K562 (cell line): ENCODE measurements around the gene HIPK2. TPM values are rescaled to one million over a fixed set of nuclear protein-coding genes. Genes with fewer than 3 reads are reported as not detected.

ENCODE experiments used
- ADNP ChIP-seq: fragments of 200-800 bp; sonication (Bioruptor generic); IDR thresholded peaks from 2 replicates; pipeline ENCODE4 v1.6.1; 2016; ENCODE audit warnings: missing genetic modification characterization, missing compliant biosample characterization
- ARID3B ChIP-seq: fragments of 250-450 bp; sonication (Bioruptor Pico); IDR thresholded peaks from 2 replicates; pipeline ENCODE4 v1.4.0; 2020; ENCODE audit warnings: borderline replicate concordance
- EP400 ChIP-seq: fragments of 450-650 bp; IDR thresholded peaks from 2 replicates; pipeline ENCODE4 v1.6.1; 2017; ENCODE audit warnings: antibody characterized with exemption, mild to moderate bottlenecking, moderate library complexity
- MYC ChIP-seq, 2 experiments: fragments of 250-450 bp in 1 of 2; sonication (Bioruptor Pico) in 1 of 2; IDR thresholded peaks; 2 replicates each; pipeline versions ENCODE4 v1.5.1 to v1.6.1; 2012 to 2021; ENCODE audit warnings: low read depth in 2 of 2, borderline replicate concordance in 1 of 2, improper control_type of control experiment in 1 of 2, low read length in 1 of 2, mild to moderate bottlenecking in 1 of 2, moderate library complexity in 1 of 2
- POLR2A ChIP-seq: fragments of 450-650 bp; conservative IDR thresholded peaks from 2 replicates; pipeline ENCODE4 v1.6.1; 2016
- REST ChIP-seq, 2 experiments: fragments of 450-650 bp; formaldehyde crosslinking in 1 of 2; IDR thresholded peaks; 2 replicates each; pipeline versions ENCODE4 v1.4.0 to v1.6.1; 2014 to 2020; ENCODE audit warnings: mild to moderate bottlenecking in 2 of 2, borderline replicate concordance in 1 of 2, low read depth in 1 of 2
- SMARCA4 ChIP-seq: fragments of 450-650 bp; IDR thresholded peaks from 2 replicates; pipeline ENCODE4 v1.6.1; 2016
- STAG1 ChIP-seq: sonication (generic); formaldehyde crosslinking; IDR thresholded peaks from 2 replicates; pipeline ENCODE4 v1.5.0; 2020; ENCODE audit warnings: missing genetic modification reagents, borderline replicate concordance
- ZBTB9 ChIP-seq: fragments of 450-650 bp; formaldehyde crosslinking; IDR thresholded peaks from 2 replicates; pipeline ENCODE4 v1.4.0; 2020; ENCODE audit warnings: mild to moderate bottlenecking, moderate library complexity
- ZNF23 ChIP-seq: fragments of 250-450 bp; sonication (Bioruptor Pico); IDR thresholded peaks from 2 replicates; pipeline ENCODE4 v1.4.0; 2020; ENCODE audit warnings: mild to moderate bottlenecking
- ZNF311 ChIP-seq: fragments of 250-450 bp; sonication (Bioruptor Pico); IDR thresholded peaks from 2 replicates; pipeline ENCODE4 v1.4.0; 2020; ENCODE audit warnings: mild to moderate bottlenecking, moderate library complexity
- ZNF449 ChIP-seq: fragments of 250-450 bp; sonication (Bioruptor Pico); IDR thresholded peaks from 2 replicates; pipeline ENCODE4 v1.8.0; 2022; ENCODE audit warnings: moderate library complexity, mild to moderate bottlenecking, inconsistent platforms
- polyA plus RNA-seq, 8 experiments: library from polyadenylated mRNA; depleted of rRNA in 4 of 8; stranded (reverse) in 5 of 8; unstranded in 3 of 8; fragments of >200 nt; fragmentation: Nextera tagmentation in 2 of 8; fragmentation: Illumina TruSeq in 1 of 8; extraction: Ambion mirVana in 2 of 8; extraction: Trizol in 1 of 8; gene quantifications; 2 replicates each; pipeline versions ENCODE4 v1.2.1 to v1.2.3, GENCODE V29; 2011 to 2014; ENCODE audit warnings: inconsistent platforms in 1 of 8, missing spikeins in 1 of 8
- total RNA-seq, 7 experiments: library from RNA; depleted of rRNA in 6 of 7; stranded (reverse); fragments of >200 nt in 6 of 7; fragmentation: Illumina TruSeq in 2 of 7; extraction: Trizol in 2 of 7; gene quantifications; 2 replicates each; pipeline versions ENCODE4 v1.2.1 to v1.2.3, GENCODE V29; 2011 to 2021; ENCODE audit warnings: low replicate concordance in 1 of 7

HIPK2 gene
- total and polyA plus RNA-seq, 9 of the 15 experiments (the other 6 are each of a cell fraction or from before 2014, with no cell fraction given) = 0.69 to 19.8 (median 5.1) TPM

- TF ChIP-seq REST (IDR thresholded peaks at IDR 0.05; ENCODE audit: borderline replicate concordance) = peak; percentile 93
- peak; percentile 78; the same call in 1 of the 2 replicates for TF ChIP-seq REST (CRISPR knock-in tag; IDR thresholded peaks at IDR 0.05; ENCODE audit: low read depth)
- no peak for TF ChIP-seq ZNF449 (CRISPR knock-in tag)
- TF ChIP-seq ZNF311 (CRISPR knock-in tag) = no peak
- TF ChIP-seq ZNF23 (CRISPR knock-in tag) = no peak
- peak; percentile 12; the same call in 1 of the 2 replicates for TF ChIP-seq MYC (IDR thresholded peaks at IDR 0.05; ENCODE audit: low read depth, low read length)
- TF ChIP-seq MYC (CRISPR knock-in tag; IDR thresholded peaks at IDR 0.05; ENCODE audit: borderline replicate concordance, low read depth) = peak; percentile 82; the same call in 1 of the 2 replicates
- 0 out of 2 replicates have a peak, but pooled peaks have one; percentile 37 for TF ChIP-seq ZBTB9
- peak; percentile 46; the same call in 1 of the 2 replicates for TF ChIP-seq STAG1 (CRISPR knock-in tag)
- TF ChIP-seq POLR2A = peak; percentile 46; the same call in 1 of the 2 replicates
- no peak for TF ChIP-seq ADNP (tag)
- no peak for TF ChIP-seq SMARCA4
- no peak for TF ChIP-seq EP400
- TF ChIP-seq ARID3B (CRISPR knock-in tag) = no peak
Observed at GRCh38 chr7:139777948-139778841, at the start of gene HIPK2 (continued).
